GM12892 (cell line): ENCODE results near the gene OTOP2.
"Not testable (repeated sequence)": the region's sequence is repeated elsewhere in the genome, so short reads cannot be mapped to it uniquely, and the experiment has no call there.

Experiments used
- DNase-seq: peaks from one replicate; pipeline ENCODE4 v3.0.0; 2011; ENCODE audit not compliant: insufficient read length
- FAIRE-seq: peaks from 2 replicates; lab custom pipeline; 2011; peaks lifted over from hg19 to GRCh38; lab: Jason Lieb, UNC
- POLR2A ChIP-seq: IDR thresholded peaks from 2 replicates; pipeline ENCODE4 v1.6.1; 2011; ENCODE audit warnings: low read depth, low read length, control low read depth
- POLR2AphosphoS5 ChIP-seq: IDR thresholded peaks from 2 replicates; pipeline ENCODE4 v1.6.1; 2011; ENCODE audit warnings: low read depth, low read length, control low read depth
- TAF1 ChIP-seq: IDR thresholded peaks from 2 replicates; pipeline ENCODE4 v1.6.1; 2011; ENCODE audit warnings: low read depth, mild to moderate bottlenecking, control low read depth, low read length, borderline replicate concordance

Gene OTOP2

GRCh38 chr17:74904687-74905409 is 19.2 kb upstream of the OTOP2 start:
- no peak for DNase-seq
- FAIRE-seq = no peak
- no peak for TF ChIP-seq POLR2AphosphoS5
- no peak for TF ChIP-seq TAF1
- no peak for TF ChIP-seq POLR2A

GRCh38 chr17:74906214-74906793 is 17.8 kb upstream of the OTOP2 start:
- not testable (repeated sequence) for FAIRE-seq

GRCh38 chr17:74907012-74907411 is 17.1 kb upstream of the OTOP2 start:
- no peak for DNase-seq
- no peak for FAIRE-seq
- TF ChIP-seq POLR2A = no peak
- TF ChIP-seq TAF1 = no peak
- no peak for TF ChIP-seq POLR2AphosphoS5

More at GRCh38 chr17:74906214-74906793, 17.8 kb upstream of the OTOP2 start:
- not testable (repeated sequence) for DNase-seq

- not testable (repeated sequence) for DNase-seq, FAIRE-seq
Measured at GRCh38 chr17:74909097-74909496, 15.0 kb upstream of the OTOP2 start.

GRCh38 chr17:74911423-74911822 is 12.7 kb upstream of the OTOP2 start:
- not testable (repeated sequence) for FAIRE-seq, DNase-seq

GRCh38 chr17:74916136-74916850 is 7.8 kb upstream of the OTOP2 start:
- TF ChIP-seq POLR2A = no peak
- TF ChIP-seq POLR2AphosphoS5 = no peak
- TF ChIP-seq TAF1 = no peak
- FAIRE-seq (no peak), DNase-seq (no peak)

GRCh38 chr17:74916851-74917199 is 7.2 kb upstream of the OTOP2 start:
- TF ChIP-seq POLR2A (no peak), TAF1 (no peak), POLR2AphosphoS5 (no peak)
- no peak for FAIRE-seq
- DNase-seq = no peak

- TF ChIP-seq POLR2A (no peak), POLR2AphosphoS5 (no peak), TAF1 (no peak)
- FAIRE-seq (no peak), DNase-seq (no peak)
Measured at GRCh38 chr17:74917430-74917829, 6.6 kb upstream of the OTOP2 start.

GRCh38 chr17:74918906-74919305 is 5.2 kb upstream of the OTOP2 start:
- no peak for DNase-seq
- no peak for FAIRE-seq
- TF ChIP-seq POLR2AphosphoS5 = no peak
- TF ChIP-seq TAF1 = no peak
- no peak for TF ChIP-seq POLR2A

- no peak for DNase-seq
- TF ChIP-seq TAF1 (no peak), POLR2A (no peak), POLR2AphosphoS5 (no peak)
- no peak for FAIRE-seq
Measured at GRCh38 chr17:74919440-74920305, 4.4 kb upstream of the OTOP2 start.

- DNase-seq (no peak), FAIRE-seq (no peak)
- TF ChIP-seq TAF1 (no peak), POLR2AphosphoS5 (no peak), POLR2A (no peak)
Measured at GRCh38 chr17:74920306-74920620, 3.8 kb upstream of the OTOP2 start.
